Stimulated activated CD8-positive, alpha-beta memory T cell treated with anti-CD3 and anti-CD28 coated beads, Interleukin-4, amount 100 ng/mL, for 4 hours (primary cell): ENCODE measurements around the gene GTPBP10.
"Not testable (repeated sequence)": the region's sequence is repeated elsewhere in the genome, so short reads cannot be mapped to it uniquely, and the experiment has no call there.

Experiments used
- DNase-seq, 2 donors: peaks; one replicate each; pipeline ENCODE4 v3.0.0-alpha.2; 2020; ENCODE audit warnings: low read depth in 2 of 2, low spot score in 1 of 2

The GTPBP10 gene

DNA sequence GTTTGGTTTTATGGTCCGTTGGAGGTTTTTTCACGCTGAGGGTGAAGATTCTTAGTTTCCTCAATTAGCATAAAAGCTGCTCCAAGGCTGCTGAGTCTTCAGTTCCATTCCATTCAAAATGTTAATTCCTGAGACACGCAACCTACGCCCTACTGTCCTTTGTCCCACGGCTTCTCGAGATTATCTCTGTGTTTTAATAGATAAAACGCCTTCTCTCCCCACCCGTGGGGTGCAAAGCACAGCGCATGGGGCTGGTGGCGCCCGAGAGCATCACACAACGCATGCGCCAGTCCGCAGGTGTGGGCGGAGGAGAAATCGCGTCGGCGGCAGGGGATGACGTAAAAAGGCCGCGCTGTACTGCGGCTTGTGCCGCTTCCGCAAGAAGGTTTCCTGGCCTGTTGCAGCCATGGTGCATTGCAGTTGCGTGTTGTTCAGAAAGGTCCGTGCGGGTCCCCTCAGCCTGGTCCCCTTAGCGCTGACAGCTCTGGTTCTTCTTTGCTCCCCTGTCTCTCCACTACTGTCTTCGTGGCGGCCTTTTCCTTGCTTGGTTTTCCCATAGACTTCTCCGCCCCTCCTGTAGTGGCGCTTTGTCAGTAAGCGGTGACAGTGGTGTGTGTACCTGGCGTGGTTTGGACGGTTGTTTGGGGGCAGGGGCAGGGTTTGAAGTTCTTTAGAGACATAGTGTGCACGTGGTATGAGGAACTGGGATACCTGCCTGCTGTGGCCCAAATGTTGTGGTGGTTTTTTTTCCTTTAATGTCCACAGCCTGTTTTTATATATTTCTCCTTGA, at the start of gene GTPBP10:
Gene GTPBP10, plus strand, starts transcription at position 381 of the 790 bp plus-strand sequence. Its CDS starts 26 bp downstream, at position 407.
- peak; percentile 91 to 95 for DNase-seq

DNA sequence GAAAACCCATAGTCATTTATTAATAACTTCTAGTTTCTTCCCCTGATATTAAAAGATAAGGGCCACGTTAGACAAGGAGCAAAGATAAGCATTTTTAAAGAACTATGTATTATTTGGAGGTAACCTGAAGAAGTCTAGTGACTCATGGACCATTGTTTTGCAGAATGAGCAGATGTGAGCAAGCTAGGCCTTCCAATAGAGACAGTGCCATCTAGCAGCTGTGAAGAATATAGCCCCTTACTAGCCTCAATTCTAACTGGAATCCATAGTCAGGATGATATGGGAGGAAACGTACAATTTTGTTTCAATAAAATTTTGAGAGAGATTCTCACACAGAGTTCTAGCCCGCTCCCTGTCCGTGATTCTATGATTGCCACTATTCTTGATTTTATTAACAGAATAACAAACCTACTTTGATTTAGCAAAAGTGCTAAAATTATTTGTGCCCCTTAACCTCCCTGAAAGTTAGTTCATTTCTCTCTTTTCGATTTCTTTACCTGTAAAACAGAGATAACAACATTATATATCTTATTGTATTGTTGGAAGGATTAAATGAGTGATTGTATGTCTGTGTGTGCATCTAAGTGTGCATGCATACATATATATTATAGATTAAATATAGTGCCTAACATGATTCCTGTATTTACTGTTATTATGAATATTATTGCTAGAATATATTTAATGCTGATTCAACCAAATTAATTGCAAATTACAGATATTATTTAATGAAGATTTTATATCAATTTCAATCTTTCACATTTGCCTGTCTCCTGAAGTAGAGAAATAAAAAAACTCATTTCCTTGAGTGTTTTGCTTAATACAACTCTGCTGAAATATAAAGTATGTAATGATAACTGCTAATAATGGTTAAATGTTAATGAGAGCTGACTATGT, 48.1 kb upstream of the GTPBP10 start:
- DNase-seq, result no peak

GRCh38 chr7:90303241-90303640, 43.3 kb upstream of the GTPBP10 start:
- DNase-seq, result no peak

DNA sequence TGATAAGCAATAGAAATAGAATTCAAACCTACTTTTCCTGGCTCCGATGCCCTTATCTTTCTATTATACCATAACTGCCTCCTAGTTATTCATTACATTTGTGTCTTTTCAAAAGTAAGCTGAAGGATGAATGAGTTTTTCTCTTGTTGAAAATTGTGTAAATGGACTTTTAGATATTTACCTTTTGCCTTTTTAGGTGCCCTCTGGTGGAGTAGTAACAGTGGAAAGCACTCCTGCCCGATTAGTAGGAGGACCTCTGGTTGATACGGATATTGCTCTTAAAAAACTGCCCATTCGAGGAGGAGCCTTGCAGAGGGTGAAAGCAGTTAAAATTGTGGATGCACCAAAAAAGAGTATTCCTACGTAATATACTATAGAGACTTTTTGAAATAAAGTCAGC, 36.6 kb upstream of the GTPBP10 start:
- DNase-seq, result no peak

- DNase-seq, result no peak
These were observed 35.3 kb upstream of the GTPBP10 start for GRCh38 chr7:90311175-90311574.

DNA sequence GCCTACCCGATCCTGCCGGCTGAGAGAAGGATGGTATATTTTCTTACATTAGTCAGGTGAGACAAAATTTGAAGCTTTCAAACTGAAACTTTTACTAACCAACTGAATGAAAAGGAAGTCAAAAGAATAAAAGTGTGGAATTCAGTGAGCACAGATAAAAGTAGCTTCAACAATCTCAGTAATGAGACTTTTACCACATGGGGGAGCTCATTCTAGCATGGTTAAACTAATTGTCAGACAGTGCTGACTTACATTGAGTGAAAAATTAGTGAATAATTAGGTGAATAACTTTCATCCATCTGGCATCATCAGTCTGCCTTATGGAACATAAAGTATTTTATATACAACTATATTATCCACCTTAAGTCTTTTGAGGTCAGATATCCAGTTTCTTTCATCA, 33.8 kb upstream of the GTPBP10 start:
- DNase-seq, result no peak

DNA sequence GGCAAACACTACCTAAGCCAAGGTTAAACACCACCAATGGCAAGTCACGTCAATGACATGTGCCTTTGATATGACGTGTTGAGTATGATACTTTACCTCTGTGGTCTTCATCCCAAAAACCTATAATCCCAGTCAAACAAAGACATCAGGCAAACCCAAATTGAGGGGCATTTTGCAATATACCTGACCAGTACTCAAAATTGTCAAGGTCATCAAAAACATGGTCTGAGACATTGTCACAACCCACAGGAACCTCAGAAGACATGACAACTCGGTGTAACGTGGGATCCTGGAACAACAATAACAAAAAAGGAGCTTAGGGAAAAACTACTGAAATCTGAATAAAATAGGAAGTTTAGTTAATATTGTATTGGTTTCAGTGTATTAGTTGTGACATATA, 32.6 kb upstream of the GTPBP10 start:
- no peak for DNase-seq

GRCh38 chr7:90320014-90320413, 26.5 kb upstream of the GTPBP10 start:
- no peak for DNase-seq

DNA sequence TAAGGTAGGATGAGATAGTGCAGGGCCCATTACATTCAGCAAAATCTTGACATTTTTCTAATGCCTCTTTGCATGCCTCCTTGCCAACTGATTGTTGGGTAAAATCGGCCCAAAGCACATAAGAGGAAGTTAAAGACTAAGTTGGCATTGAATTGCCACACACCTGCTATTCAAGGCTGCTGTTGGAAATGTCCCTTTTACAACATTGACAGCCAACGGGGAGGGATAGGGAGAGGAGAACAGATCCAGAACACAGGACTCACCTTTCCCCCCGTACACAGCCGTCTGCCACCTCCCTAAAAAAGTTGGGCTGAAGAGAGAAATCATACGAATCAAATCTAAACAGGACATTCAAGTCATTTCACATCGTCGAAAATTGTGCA, 26.1 kb upstream of the GTPBP10 start:
- DNase-seq, result no peak

DNA sequence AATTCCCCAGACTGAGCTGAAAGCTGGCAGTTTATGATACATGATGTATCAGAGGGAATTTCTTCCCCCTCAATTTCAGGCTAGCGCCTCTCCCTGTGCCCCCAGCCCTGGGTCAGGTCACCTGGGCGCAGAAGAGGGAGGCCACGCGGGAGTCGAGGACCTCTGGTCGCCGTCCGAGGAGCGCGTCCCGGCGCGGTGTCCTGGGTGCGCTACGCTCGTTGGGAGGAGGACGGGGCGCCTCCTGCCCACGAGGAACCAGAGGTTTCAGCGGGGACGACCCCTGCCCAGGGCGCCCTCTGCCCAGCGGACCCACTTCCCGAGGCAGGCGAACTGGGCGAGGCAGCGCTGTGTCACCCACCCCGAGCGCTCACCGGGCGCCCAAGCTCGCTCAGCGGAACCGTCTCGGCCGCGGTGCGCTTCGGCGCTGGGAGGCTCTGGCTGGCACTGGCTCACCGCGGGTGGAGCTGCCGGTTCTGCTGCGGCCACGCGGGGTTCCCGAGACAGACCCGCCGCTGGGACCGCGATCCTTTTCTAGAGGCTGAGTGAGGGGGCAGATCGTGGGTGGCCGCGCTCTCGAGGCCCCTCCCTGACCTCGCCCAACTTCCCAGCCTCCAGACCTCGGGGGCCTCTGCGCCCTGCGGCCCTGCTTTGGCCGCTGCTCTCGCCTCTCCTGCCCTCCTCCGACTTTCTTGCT, 25.6 kb upstream of the GTPBP10 start, which contains the start of gene FAM237B:
Gene FAM237B, minus strand, starts transcription at position 504 of the 694 bp plus-strand sequence. CDS start 1,556 bp downstream, outside the sequence.
- no peak for DNase-seq

DNA sequence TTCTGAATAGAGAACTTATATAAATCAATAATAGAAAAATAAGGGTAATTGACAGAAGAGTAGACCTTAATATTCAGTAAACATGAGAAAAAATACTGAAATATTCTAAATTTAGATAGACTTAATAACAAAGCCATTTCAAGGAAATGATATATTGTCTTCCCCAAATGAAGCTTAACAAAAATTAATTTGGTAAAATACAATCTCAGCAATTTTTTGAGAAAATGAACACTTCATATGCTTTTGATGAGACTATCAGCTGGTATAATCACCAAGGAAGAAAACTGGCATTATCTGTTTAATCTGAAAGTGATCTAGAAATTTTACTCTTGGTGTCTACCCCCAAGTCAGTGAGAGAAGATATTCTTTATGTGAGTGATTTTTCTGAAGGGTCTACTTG, 23.7 kb upstream of the GTPBP10 start:
- no peak for DNase-seq

- DNase-seq, result no peak
These were observed 20.0 kb upstream of the GTPBP10 start for GRCh38 chr7:90326500-90326899.

DNA sequence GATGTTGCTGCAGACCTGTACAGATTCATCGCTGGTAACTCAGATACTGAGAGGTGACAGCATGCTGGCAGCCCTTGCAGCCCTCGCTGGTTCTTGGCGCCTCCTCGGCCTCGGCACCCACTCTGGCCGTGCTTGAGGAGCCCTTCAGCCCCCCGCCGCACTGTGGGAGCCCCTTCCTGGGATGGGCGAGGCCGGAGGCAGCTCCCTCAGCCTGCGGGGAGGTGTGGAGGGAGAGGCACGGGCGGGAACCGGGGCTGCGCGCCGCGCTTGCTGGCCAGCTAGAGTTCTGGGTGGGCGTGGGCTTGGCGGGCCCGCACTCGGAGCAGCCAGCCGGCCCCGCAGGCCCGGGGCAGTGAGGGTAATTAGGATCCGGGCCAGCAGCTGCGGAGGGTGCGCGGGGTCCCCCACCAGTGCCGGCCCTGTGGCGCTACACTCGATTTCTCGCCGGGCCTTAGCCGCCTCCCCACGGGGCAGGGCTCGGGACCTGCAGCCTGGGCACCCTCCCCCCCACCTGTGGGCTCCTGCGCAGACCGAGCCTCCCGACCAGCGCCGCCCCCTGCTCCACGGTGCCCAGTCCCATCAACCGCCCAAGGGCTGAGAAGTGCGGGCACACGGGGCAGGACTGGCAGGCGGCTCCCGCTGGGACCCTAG, 12.2 kb upstream of the GTPBP10 start:
- DNase-seq, result no peak

DNA sequence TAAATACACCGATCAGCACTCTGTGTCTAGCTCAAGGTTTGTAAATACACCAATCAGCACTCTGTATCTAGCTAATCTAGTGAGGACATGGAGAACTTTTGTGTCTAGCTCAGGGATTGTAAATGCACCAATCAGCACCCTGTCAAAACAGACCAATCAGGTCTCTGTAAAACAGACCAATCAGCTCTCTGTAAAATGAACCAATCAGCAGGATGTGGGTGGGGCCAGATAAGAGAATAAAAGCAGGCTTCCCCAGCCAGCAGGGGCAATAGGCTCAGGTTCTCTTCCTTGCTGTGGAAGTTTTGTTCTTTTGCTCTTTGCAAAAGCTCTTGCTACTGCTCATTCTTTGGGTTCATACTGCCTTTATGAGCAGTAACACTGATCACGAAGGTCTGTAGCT, 11.6 kb upstream of the GTPBP10 start:
- DNase-seq, result not testable (repeated sequence)

- DNase-seq, result no peak
These were observed 9.4 kb upstream of the GTPBP10 start for GRCh38 chr7:90337106-90337505.

DNA sequence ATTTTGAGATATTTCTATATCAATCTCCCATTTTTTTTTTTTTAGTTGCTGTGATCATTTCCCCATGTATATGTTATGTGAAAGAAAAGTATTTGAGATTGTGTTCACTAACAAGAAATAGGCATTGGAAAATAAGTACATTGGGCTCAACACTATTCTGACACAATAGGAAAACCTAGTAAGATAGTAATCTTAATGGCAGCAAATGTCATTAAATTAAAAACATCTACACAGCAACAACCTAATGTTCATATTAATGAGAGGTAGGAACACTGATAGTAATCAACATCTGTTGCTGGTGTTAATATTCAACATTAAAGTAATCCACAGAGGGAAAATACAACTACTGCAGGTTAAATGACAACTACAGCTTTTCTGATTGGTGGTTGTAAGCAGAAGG, 1.5 kb upstream of the GTPBP10 start:
- no peak for DNase-seq

DNA sequence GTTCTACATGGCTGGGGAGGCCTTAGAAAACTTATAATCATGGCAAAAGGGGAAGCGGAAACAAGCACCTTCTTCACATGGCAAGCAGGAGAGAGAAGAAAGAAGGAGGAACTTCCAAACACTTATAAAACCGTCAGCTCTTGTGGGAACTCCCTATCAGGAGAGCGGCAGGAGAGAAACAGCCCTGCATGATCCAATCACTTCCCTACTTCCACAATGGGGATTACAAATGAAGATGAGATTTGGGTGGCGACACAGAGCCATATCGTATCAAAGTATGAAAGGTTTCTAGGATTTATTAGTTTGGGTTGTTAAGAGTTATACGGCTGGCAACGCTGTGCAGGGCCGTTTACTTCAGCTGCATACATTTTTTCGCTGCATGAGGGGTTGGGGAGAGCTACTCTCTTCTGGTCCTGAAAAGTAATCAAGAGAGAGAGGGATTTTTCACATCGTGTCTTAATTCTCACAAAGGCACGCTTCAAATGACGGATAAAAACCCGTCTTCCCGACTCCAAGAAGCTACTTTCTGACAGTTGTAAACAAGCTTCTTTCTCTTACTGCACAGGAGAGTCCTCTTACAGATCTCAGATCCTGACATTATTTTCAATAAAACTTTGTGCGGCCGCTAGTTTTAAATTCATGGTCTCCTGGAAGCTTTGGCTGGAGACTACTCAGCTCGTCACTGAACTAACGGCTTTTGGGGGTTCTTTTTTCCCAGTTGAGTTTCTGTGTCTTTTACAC, 751 bp upstream of the GTPBP10 start:
- no peak for DNase-seq

GRCh38 chr7:90347759-90348158, 1.2 kb downstream of the GTPBP10 start:
- no peak for DNase-seq

DNA sequence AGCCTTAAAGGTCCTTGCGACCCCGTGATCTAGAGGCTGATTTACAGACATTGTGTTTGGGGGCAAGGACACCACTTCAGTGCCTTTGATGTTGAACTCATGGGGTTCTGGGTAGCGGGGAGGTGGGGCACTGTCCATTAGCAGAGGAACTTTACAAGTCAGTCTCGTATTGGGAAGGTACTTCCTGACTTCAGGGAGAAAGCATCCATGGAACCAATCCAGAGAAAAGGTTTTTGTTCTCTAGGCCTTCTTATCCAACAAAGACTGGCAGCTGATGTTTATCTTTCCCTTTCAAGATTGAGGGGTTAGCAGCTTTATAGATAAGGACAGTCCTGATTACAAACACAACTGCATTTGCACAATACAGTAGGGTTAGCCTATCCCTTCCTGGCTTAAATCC, 2.8 kb downstream of the GTPBP10 start:
- DNase-seq, result no peak

- DNase-seq, result not testable (repeated sequence)
These were observed 3.5 kb downstream of the GTPBP10 start for GRCh38 chr7:90350032-90350431.
